OCI-LY7 (cell line): Measurements from ENCODE around the gene TSC22D2. TPM values are rescaled to one million over a fixed set of nuclear protein-coding genes. Genes with fewer than 3 reads are reported as not detected.

ENCODE experiments used
- BruUV-seq: library from RNA; stranded (reverse); fragments of 400-500 nt; replicated peaks from 2 replicates; lab custom pipeline; 2021; lab: Mats Ljungman, UMichigan
- CTCF ChIA-PET: fragments of 300-600 bp; sonication (Branson Sonifier 250); formaldehyde crosslinking; loops from one replicate; lab custom pipeline; 2022; ENCODE audit warnings: antibody characterized with exemption; ENCODE audit not compliant: unreplicated experiment; lab: Charles Lee
- POLR2A ChIA-PET: fragments of 300-600 bp; sonication (Branson Sonifier 250); formaldehyde crosslinking; loops from one replicate; lab custom pipeline; 2022; ENCODE audit warnings: antibody characterized with exemption; lab: Charles Lee
- DNase-seq: peaks from one replicate; pipeline ENCODE4 v3.0.0-alpha.2; 2015; ENCODE audit warnings: low spot score
- H2AFZ ChIP-seq: fragments of 200-600 bp; sonication (generic), shearing (Covaris generic); 2 replicates; pipeline ENCODE4 v1.6.1; 2014; ENCODE audit warnings: mild to moderate bottlenecking, antibody characterized with exemption, low read length, moderate library complexity
- H3K27ac ChIP-seq: fragments of 200-600 bp; sonication (generic); 2 replicates; pipeline ENCODE4 v1.5.1; 2014; ENCODE audit warnings: mixed run types, low read depth, mild to moderate bottlenecking, moderate library complexity, low read length, inconsistent platforms; ENCODE audit not compliant: poor library complexity, severe bottlenecking
- H3K36me3 ChIP-seq: fragments of 200-600 bp; sonication (generic); 2 replicates; pipeline ENCODE4 v1.6.1; 2014; ENCODE audit warnings: mild to moderate bottlenecking, antibody characterized with exemption, low read length, moderate library complexity, mixed read lengths; ENCODE audit not compliant: insufficient read depth
- H3K4me1 ChIP-seq: fragments of 200-600 bp; sonication (generic); 2 replicates; pipeline ENCODE4 v1.5.1; 2014; ENCODE audit warnings: mild to moderate bottlenecking, low read length; ENCODE audit not compliant: insufficient read depth, poor library complexity, severe bottlenecking
- H3K4me2 ChIP-seq: fragments of 200-600 bp; sonication (generic); 2 replicates; pipeline ENCODE4 v1.6.1; 2014; ENCODE audit warnings: mild to moderate bottlenecking, low read length
- H3K4me3 ChIP-seq: fragments of 200-600 bp; sonication (generic); 2 replicates; pipeline ENCODE4 v1.5.1; 2014; ENCODE audit warnings: mild to moderate bottlenecking, low read depth, low read length; ENCODE audit not compliant: poor library complexity, severe bottlenecking
- H3K79me2 ChIP-seq: fragments of 200-600 bp; sonication (generic); 2 replicates; pipeline ENCODE4 v1.6.1; 2016; ENCODE audit warnings: low read depth, mild to moderate bottlenecking, low read length, moderate library complexity, mixed read lengths; ENCODE audit not compliant: insufficient read depth
- H3K9me2 ChIP-seq: fragments of 200-600 bp; sonication (generic); 2 replicates; pipeline ENCODE4 v1.6.1; 2016; ENCODE audit warnings: mild to moderate bottlenecking, low read length, mixed read lengths; ENCODE audit not compliant: insufficient read depth
- H3K9me3 ChIP-seq: fragments of 200-600 bp; sonication (generic); 2 replicates; pipeline ENCODE4 v1.6.1; 2014; ENCODE audit warnings: mild to moderate bottlenecking, mixed run types, low read length, mixed read lengths
- H4K20me1 ChIP-seq: fragments of 200-600 bp; sonication (generic); 2 replicates; pipeline ENCODE4 v1.6.1; 2014; ENCODE audit warnings: mild to moderate bottlenecking, antibody characterized with exemption, low read length, moderate library complexity, mixed read lengths; ENCODE audit not compliant: insufficient read depth
- CTCF ChIP-seq: fragments of 200-600 bp; sonication (generic); conservative IDR thresholded peaks from 2 replicates; pipeline ENCODE4 v1.5.1; 2014; ENCODE audit warnings: mild to moderate bottlenecking, antibody characterized with exemption, low read length, moderate library complexity, mixed read lengths
- EZH2phosphoT487 ChIP-seq: fragments of 200-600 bp; sonication (generic); IDR thresholded peaks from 2 replicates; pipeline ENCODE4 v1.6.1; 2018; ENCODE audit warnings: low read depth, borderline replicate concordance, mild to moderate bottlenecking, mixed run types, antibody characterized with exemption, low read length, moderate library complexity, mixed read lengths
- intact Hi-C: fragments of 100-400 bp; cut with micrococcal nuclease; formaldehyde crosslinking; loops from one replicate; pipeline ENCODE4 v1.10.0; 2022; ENCODE audit not compliant: unreplicated experiment
- total RNA-seq, 2 experiments: library from RNA; depleted of rRNA in 1 of 2; stranded (reverse); fragments of >200 nt in 1 of 2; shearing (Covaris generic) in 1 of 2; gene quantifications; 2 replicates each; pipeline ENCODE4 v1.2.3, GENCODE V29; 2014 to 2022

The TSC22D2 gene
- total RNA-seq, 2 experiments from 2014 or later = 5.9 to 24.2 TPM

GRCh38 chr3:150376001-150376848 lies 31.9 kb upstream of the TSC22D2 start:
- no peak for DNase-seq
- Histone ChIP-seq H3K9me2 (no peaks in the 10 kb centered on the region), H3K79me2 (no peaks in the 10 kb centered on the region), H4K20me1 (no peaks in the 10 kb centered on the region), H3K4me1 (peaks cover 4% of the 10 kb centered on the region), H2AFZ (no peak overlapping the region), H3K4me3 (no peak overlapping the region), H3K4me2 (no peak overlapping the region), H3K27ac (no peak overlapping the region), H3K9me3 (no peaks in the 10 kb centered on the region), H3K36me3 (no peaks in the 10 kb centered on the region)
- POLR2A ChIA-PET = interaction anchor here (0.7 to 1.0 kb wide), 2 partner anchors 20 to 72 kb away, joined by 3 read pairs; no protein-coding TSS in a partner anchor
- BruUV-seq = no TSS peak
- intact Hi-C loops = no loop called here
- CTCF ChIA-PET = no interaction called here
- TF ChIP-seq EZH2phosphoT487 (no peak), CTCF (no peak)

GRCh38 chr3:150377601-150378300 lies 30.3 kb upstream of the TSC22D2 start:
- DNase-seq = no peak
- POLR2A ChIA-PET = no interaction called here
- Histone ChIP-seq H2AFZ (no peak overlapping the region), H3K4me2 (no peak overlapping the region), H3K36me3 (no peaks in the 10 kb centered on the region), H3K79me2 (no peaks in the 10 kb centered on the region), H3K4me3 (no peak overlapping the region), H3K9me2 (no peaks in the 10 kb centered on the region), H4K20me1 (no peaks in the 10 kb centered on the region), H3K27ac (no peak overlapping the region), H3K9me3 (no peaks in the 10 kb centered on the region), H3K4me1 (peaks cover 4% of the 10 kb centered on the region)
- CTCF ChIA-PET = no interaction called here
- no peak for TF ChIP-seq EZH2phosphoT487
- no peak for TF ChIP-seq CTCF
- intact Hi-C loops = no loop called here
- no TSS peak for BruUV-seq

GRCh38 chr3:150378301-150378748 lies 29.8 kb upstream of the TSC22D2 start:
- TF ChIP-seq CTCF (no peak), EZH2phosphoT487 (no peak)
- Histone ChIP-seq H3K4me1 (peaks cover 1% of the 10 kb centered on the region), H3K36me3 (no peaks in the 10 kb centered on the region), H3K27ac (no peak overlapping the region), H3K9me3 (no peaks in the 10 kb centered on the region), H3K4me3 (no peak overlapping the region), H2AFZ (no peak overlapping the region), H4K20me1 (no peaks in the 10 kb centered on the region), H3K4me2 (no peak overlapping the region), H3K79me2 (no peaks in the 10 kb centered on the region), H3K9me2 (no peaks in the 10 kb centered on the region)
- ChIA-PET POLR2A (no interaction called here), CTCF (no interaction called here)
- intact Hi-C loops = no loop called here
- no peak for DNase-seq
- no TSS peak for BruUV-seq
